CD4-positive, alpha-beta T cell treated with Interferon alpha-2 for 1 hour (primary cell): ENCODE measurements around the gene SPTLC3.

Experiments used
- DNase-seq, 2 donors: peaks; one replicate each; pipeline ENCODE4 v3.0.0-alpha.2; 2020 to 2022

The SPTLC3 gene

DNA sequence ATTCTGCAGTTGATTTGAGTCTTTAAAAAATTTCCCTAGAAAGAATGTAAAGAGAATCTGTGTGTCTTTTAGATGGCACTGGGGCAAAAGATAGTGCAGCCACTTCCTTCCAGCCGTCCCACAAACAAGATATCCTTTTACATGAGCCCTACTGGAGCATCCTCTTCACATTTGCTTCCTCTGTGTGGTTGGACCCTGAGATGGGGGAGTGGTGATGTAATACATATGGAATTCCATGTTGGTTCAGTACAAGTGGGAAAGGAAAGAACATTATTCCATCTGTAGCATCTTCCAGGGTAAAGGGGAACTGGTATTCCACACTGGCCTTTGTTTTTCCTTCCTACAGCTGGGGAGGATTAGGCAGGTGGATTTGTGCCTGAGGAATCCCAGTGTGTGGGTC is 133.4 kb downstream of the SPTLC3 start:
- DNase-seq, result no peak

DNA sequence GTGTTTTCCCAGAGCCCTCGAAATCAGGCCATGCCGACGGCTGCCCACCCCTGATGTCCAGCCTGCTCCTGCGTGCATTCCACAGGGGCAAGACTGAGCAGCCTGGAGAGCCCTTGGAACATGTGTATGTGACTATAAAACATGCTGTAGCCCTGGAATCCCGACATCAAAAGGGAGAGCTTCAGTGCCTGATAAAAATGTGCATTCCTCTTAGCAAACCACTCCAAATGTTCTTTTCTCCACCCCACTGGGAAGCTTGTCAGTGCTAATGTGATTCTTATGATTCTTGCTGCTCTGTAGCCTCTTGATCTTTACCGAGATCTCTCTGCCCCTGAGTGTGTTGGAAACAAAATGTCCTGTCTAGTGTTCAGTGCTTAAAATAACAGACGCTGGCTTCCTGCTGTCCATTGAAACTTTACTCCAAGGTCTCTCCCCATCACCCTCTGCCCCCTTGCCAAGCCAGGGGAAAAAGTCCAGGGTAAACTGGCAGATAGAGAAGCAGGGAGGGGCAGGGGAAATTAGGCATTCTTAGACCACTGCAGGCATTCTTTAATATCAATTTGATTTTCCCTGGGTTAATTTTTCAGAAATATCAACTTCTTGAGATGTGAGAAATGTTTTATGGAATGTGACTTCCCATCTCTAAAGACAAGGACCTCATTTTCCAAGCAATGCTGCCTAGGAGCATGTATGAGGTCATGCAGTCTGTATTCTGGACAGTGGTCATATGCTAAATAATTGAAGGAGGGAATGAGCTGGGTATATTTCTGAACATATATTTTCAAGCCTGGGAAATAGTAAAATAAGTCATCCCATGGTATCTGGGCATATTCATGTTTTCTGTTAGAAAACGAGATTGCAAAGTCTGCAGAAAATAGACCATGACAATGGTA is 138.5 kb downstream of the SPTLC3 start:
- no peak for DNase-seq

DNA sequence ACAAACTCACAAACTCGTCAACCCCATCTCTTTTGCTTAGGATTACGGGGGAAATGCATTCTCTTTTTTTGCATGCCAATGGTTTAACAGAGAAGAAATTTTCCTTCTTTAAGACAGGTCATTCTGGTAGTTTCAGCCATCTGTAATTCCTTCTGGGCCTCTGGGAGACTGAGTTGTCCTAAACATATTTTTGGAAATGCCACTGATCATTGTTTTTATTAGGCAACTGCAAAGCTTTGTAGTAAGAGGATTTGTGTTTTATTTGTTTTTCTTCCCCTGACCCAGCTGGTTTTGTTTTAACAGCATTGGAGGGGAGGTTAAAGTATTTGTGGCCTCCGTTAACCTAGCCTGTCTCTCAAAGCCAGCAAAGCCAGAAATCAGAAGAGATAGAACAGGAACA is 139.2 kb downstream of the SPTLC3 start:
- DNase-seq, result no peak

DNA sequence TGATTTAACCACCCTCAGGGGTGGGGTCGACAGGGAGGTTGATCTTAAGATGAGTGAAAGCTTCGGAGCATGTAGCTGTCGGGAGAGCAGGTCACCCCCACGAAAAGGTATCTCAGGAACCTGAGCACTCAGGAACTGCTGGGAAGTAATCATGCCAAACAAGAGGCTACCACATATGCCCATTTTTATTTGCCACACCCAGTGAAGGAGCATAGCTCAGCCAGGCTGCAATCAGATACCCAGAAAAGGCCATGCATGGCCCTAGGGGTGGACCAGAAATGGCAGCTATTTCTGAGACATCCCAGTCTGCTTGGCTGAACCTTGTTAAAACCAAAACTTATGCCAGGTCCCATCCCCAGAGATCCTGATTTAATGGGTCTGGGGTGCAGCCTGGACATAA is 139.6 kb downstream of the SPTLC3 start:
- DNase-seq, result no peak

GRCh38 chr20:13148961-13149360 is 140.2 kb downstream of the SPTLC3 start:
- no peak for DNase-seq

DNA sequence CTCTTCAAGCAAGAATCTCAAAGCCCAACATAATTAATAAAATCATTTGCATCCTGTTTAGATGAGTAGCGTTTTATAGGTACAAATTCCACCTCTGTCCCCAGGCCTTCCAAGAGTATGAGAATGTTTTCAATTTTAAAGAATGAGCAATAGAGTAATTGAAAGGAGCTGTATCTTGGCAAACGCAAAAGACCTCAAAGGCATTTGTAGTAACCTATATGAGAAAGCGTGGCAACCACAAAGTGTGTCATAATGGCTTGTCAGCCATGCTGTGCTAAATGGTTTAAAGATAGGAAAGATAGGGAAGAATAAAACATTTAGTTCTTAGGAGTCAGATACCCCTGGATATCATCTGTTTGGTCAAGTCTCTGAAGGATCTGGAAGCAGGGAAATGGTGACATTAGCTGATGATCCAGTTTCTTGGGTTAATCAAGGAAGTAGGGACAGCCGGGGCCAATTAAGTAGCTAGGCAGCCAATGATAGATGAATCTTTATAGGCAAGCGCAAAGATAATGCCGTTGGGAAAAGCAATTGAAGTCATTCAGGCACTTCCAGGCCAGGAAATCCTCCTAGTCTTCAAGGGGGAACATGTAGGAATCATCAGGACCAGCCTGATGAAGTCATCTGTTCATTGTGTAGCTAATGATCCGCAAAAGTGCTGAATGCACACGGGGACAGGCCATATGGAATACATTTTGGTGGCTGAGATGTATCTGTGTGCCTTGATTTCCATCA is 140.8 kb downstream of the SPTLC3 start:
- no peak for DNase-seq

DNA sequence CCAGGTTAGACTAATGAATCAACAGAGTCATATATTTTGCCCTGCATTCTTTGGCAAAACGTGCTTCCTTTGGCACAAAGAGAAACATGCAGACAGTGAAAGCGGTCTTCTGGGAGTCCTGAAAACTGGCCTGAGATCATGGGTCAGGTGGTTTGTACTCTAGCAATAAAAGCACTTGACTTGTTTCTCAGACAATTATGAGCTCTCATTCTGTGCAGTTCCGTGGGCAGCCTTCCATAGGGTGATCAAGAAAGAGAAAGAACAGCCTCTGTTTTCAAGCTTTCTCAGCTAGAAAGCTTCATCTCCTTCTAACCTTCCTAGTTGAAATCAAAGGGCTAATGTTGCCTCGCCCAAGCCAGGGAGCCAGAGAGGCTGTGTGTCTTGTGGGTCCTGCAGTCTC is 149.6 kb downstream of the SPTLC3 start:
- DNase-seq, result no peak

DNA sequence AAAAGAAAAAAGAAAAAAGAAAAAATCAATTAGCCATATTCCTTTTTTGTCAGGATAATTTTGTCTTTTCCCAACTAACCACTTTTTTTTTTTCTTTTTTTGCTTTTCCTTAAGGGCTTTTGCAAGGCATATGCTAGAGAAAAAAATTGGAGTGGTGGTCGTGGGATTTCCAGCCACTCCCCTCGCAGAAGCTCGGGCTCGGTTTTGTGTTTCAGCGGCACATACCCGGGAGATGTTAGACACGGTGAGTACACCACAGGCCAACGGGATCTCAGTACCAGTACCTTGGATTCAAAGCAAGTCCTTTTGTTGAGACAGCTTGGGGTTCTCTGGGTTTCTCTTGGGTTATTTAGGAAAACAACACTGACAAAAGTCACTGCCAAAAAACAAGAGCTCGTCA is 151.1 kb downstream of the SPTLC3 start:
- no peak for DNase-seq

DNA sequence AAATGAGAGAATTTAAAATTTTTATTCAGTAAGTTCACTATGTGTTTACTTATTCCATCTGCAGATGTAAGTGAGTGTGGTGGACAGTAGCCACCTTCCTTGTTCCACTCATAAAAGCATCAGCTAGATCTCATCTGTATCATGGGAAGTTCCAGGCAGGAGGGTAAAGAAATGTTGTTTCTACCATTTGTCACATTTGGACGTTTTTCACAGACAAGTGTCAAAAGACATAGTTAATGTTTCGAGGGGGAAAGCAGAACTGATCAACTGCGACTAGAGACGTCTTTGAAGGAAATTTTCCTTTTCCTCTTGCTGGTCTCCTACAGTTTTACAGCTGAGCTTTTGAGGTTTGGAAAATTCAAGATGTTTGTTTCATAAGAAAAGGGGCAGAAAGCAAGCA is 156.4 kb downstream of the SPTLC3 start:
- DNase-seq, result no peak

DNA sequence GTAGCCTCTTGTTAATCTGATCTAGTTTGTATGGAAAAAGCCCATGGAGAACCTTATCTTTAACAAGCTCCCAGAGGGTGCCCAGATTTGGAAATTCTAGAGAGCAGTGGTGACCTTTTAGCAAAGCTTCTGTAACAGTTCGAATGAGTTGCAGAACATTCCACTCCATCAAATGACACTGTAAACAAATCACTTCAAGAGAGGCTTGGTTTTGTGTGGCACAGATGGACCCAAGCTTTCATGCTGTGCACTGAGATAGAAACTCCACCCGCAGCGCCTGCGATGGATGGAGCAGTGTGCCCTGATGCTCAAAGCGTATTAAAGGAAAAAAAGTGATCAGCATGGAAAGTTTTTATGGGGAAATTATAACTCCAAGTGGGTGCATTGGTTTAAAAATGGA is 157.2 kb downstream of the SPTLC3 start:
- DNase-seq, result no peak

DNA sequence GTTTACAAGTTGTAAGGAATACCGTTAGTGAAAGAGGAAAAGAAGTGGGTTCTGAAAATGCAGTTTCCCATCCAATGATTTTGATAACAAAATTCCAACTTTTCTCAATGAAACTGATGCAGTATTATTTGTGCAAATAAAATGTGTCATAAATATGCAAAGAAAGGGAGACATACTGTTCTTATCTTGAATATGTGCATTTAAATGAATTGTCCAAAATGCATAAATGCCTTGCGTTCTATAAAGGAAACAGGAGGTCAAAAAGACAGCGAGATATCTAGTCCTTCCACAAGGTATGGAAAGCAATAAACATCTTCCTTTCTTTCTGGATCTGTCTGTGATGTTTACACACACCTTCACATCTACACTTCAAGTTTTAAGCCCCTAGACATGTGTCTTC is 157.7 kb downstream of the SPTLC3 start:
- DNase-seq, result no peak

DNA sequence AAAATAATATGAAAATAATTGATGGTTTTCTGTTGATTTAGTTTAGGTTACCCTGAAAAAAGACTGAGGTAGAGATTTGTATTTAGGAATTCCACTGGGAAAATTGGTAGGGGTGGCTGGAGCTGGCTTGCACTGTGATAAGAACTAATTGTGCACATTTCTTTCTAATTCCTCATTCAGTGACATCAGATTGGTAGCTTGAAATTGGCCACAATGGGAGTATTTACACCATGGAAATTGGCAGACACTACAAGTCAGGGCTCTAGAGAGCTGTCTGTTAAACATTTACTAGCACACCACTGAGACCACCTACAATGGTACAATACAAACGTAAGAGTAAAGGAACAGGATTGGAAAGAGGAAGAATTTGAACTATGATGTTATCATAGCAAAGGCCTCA is 160.3 kb downstream of the SPTLC3 start:
- no peak for DNase-seq

DNA sequence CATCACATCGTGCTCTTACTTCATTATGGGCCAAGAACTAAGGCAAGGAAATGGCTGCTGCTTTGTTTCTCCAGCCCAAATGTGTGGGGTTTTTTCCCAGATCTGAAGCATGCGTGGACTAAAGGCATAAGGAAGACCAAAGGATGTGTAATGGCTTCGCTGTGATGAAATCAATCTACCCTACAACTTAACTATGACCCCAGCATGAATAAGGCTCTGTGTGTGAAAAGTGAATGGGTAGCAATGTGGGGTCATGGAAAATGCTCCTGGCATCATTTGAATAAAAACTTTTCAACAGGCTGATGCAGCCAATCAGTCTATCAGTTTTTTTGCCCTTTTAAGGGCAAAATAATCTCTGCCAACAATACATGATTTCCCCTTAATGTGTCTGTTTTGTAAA is 162.0 kb downstream of the SPTLC3 start:
- no peak for DNase-seq

DNA sequence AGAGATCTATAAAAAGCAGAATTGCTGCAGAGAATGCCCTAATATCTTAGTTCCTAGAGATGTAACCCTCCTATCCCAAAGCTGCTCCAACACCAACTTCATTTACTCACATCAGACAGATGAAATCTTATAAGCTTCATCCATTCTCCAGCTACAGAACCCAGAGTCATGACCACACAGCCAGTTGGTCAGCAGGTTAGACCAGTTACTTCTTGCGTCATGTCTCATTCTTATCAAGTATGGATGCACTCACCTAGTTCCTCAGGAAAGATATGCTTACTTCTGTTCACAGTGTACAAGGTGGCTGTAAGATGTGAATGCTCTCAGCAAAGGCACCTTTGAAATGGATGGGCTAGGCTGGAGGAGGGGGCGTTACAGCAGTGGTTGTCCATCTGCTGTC is 164.4 kb downstream of the SPTLC3 start:
- DNase-seq, result no peak

GRCh38 chr20:13174402-13174801 is 165.6 kb downstream of the SPTLC3 start:
- no peak for DNase-seq

DNA sequence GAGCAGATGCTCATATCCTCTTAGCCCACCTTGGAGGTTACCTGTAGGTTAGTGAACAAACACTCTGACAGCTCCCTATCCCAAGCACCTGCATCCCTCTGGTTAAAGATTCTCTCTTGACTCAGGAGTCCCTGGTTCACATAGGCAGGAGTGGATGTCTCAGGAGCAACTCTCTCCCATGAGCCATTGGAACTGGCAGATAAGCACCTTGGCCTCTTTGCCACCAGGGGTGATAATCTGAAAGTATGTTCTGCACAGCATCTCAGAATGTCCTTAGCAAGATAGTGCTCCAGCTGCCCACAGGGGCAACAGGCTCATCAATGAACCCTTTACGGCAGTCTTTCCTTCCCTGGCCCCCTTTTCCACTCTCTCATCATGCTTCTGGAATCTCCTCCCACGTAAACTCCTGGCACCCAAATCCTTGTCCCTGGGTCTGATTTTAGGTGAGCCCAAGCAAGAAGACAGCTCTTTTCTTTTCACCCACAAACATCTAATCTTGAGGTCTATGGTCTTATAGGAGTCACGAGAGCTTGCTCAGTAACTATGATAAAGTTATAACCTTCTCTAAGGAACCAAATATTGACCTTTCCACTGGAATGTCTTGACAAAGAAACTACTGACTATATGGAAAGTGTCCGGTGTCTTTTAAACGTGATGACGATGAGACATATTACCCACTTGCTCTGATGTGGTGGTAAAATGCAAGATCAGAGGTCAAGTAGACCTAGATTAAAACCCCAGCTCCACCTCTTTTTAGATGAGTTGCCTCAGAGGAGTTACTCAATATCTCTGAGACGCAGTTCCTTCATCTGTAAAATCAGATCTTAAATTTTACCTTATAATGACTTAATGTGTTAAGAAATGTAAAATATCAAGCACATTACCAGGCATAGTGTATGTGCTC is 172.5 kb downstream of the SPTLC3 start:
- no peak for DNase-seq

- no peak for DNase-seq
Measured at GRCh38 chr20:13183005-13183404, 174.2 kb downstream of the SPTLC3 start.

DNA sequence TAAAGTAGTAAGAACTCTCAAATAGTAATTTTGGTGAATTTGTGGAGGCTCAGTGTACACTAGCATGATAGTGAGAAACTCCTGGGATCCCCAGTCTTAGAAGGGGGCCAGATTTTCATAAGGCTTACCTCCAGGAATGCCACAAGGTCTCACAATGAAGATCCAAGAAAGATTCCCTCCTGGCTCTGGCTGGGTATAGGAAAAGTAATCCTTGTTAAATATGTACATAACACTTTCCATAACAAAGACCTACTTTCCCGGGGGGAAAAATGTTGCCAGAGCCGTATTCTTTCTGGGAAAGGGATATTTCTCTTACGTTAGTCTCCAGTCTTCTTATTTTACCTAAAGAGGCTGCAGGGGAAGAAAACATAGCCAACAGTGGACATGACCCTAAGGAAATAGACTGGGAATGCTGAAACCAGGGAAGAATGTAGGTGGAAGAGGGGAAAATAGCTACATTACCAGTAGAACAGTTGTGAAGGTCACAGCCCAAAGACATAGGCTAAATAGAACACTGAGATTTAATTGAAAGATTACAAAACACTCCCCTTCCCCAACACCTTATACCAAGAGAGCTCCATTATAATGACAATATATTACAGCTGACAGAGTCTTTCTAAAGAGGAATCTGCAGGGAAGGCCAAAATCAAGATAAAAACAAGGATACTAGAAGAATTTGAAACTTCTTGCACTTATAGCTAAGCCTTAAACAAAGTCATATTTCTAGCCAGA is 177.4 kb downstream of the SPTLC3 start:
- DNase-seq, result no peak

GRCh38 chr20:13187899-13188298 is 179.1 kb downstream of the SPTLC3 start:
- DNase-seq, result no peak

DNA sequence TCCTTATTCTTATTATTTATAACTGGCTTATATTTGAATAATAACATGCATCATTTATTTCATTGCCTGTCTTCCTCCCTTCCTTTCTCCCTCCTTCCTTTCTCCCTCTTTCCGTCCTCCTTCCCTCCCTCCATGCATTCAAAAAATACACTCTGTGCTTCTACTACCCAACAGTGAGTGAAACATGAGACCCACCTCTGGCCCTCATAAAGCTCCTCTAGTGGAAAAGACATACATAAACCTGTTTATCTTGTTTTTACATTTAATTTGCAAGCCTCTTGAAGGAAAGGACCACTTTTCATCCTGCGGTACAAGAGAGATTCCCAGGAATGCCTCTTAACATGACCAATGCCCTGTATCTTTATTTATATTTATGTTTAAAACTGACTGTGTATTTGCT is 190.5 kb downstream of the SPTLC3 start:
- DNase-seq, result no peak

GRCh38 chr20:13200767-13201500 is 192.2 kb downstream of the SPTLC3 start:
- no peak for DNase-seq

DNA sequence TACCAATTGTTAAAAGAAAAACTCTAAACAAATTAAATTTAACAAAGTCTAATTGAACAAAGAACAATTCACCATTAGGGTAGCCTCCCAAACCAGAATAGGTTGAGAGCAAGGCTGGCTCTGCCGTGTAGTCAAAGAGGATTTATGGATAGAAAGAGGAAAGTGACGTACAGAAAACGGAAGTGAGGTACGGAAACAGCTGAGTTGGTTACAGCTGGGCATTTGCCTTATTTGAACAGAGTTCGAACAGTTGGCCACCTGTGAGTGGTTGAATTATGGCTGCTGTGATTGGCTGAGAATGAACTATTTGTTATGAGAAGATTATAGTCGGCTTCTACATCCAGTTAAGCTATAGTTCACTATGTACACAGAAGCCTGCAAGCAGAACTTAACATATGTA is 193.8 kb downstream of the SPTLC3 start:
- no peak for DNase-seq
